HUES64 (cell line): ENCODE results near the gene HOXB4.
A peak's percentile ranks its signal among the peaks of the same experiment; 100 is the strongest.

Source experiments
- H3K27ac ChIP-seq: 2 replicates; pipeline ENCODE4 v1.7.0; 2013; ENCODE audit warnings: low read depth, low read length, inconsistent platforms
- H3K27me3 ChIP-seq: 2 replicates; pipeline ENCODE4 v1.6.1; 2013; ENCODE audit warnings: mild to moderate bottlenecking, low read length; ENCODE audit not compliant: insufficient read depth
- H3K36me3 ChIP-seq: 2 replicates; pipeline ENCODE4 v1.6.1; 2013; ENCODE audit warnings: mild to moderate bottlenecking, low read length; ENCODE audit not compliant: insufficient read depth
- H3K4me1 ChIP-seq: 2 replicates; pipeline ENCODE4 v1.6.1; 2013; ENCODE audit warnings: mild to moderate bottlenecking, low read length, moderate library complexity; ENCODE audit not compliant: insufficient read depth
- H3K4me3 ChIP-seq: 2 replicates; pipeline ENCODE4 v1.5.1; 2013; ENCODE audit warnings: mild to moderate bottlenecking, low read length, moderate library complexity
- H3K9ac ChIP-seq: 2 replicates; pipeline ENCODE4 v1.6.1; 2013; ENCODE audit warnings: mild to moderate bottlenecking, low read depth, low read length
- H3K9me3 ChIP-seq: 2 replicates; pipeline ENCODE4 v1.6.1; 2013; ENCODE audit warnings: low read depth, low read length; ENCODE audit not compliant: insufficient read depth
- WGBS: fragments of 150-250, 120-280 bp; methylation state at CpG from one replicate; pipeline ENCODE4 v1.1.7; 2013; ENCODE audit warnings: missing lambda C conversion rate; 5-methylcytosine and 5-hydroxymethylcytosine counted together

Gene HOXB4

DNA sequence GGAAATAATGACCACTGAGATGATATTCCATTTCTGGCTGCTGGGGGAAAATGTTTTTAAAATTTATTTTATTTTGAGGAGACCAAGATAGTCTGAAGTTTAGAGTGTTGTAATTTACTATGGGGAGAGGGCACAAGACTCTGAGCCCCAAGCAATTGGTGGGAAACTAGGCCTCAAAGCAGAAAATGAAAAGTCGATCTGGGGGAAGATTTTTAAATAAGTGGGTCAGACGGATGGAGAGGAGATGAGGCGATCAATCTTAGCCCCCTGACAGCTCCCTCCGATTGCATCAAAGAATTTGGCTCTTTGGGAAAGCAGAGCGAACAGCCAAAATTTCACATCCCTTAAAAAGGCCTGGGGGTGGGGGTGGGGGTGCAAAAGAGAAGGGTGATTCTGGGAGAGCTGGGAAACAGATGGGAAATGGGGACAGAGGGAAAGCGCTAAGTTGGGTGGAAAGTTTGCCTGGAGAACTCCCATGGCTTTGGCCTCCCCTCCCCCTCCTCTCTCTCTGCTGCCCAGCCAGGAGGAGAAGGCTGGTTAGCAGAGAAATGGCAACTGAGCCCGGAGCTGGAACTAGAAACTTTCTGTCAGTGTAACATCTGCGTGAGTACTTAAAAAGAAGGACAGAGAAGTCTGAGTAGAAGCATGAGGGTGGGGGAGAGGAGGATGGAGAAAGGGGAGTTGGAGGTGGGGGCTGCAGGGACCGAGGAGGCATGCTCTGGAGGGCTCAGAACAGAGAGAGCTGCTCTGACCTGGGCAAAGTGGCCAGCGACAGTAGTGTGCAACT, 31.8 kb downstream of the HOXB4 start:
- Histone ChIP-seq H3K9me3 (no peaks in the 10 kb centered on the region), H3K36me3 (no peaks in the 10 kb centered on the region), H3K4me3 (peak overlapping the region; percentile 29), H3K27me3 (peaks cover 100% of the 10 kb centered on the region), H3K4me1 (peaks cover 62% of the 10 kb centered on the region), H3K9ac (no peak overlapping the region), H3K27ac (peak overlapping the region; percentile 50; the same call in 1 of the 2 replicates)
- WGBS, result 13% methylated on average over 9 of the region's 10 CpGs

DNA sequence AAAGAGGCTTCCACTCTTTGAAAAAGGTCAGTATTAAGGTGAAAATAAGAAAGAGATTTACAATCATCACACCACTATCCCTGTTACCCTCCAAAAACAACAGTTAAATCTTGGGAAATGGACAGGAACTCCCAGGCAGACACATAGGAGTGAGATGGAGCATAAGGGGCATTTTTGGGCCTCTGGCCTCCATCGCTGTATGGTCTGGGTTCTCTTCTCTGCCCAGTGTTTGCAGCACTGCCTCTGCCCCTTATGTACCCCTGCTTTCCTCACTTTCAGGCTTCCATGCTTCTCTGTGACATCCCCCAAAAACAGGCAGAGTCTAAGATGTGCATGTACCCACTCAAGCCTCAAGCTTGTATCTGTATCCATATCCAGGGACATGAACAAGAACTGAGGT, 32.6 kb downstream of the HOXB4 start:
- Histone ChIP-seq H3K27ac (no peak overlapping the region; the same call in 1 of the 2 replicates), H3K4me3 (no peak overlapping the region), H3K27me3 (peaks cover 100% of the 10 kb centered on the region), H3K36me3 (no peaks in the 10 kb centered on the region), H3K4me1 (peaks cover 65% of the 10 kb centered on the region), H3K9ac (no peak overlapping the region), H3K9me3 (no peaks in the 10 kb centered on the region)
- WGBS, result 86% methylated on average over 1 of the region's 1 CpG

DNA sequence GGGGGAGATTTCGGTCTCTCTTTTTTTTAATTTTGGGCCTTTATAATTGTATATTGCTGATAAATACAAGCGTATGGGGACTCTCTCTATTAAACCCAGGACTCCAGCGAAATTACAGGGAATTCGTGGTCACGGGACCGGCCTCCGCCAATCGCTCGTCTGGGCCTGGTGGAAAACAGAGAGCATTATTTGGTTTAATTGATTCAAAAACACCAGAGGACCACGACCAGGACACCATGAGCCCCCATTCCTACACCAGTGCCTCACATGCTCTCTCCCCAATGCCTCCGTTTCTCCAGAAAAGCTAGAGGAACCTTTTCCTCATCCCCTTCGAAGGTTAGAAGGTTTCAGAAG, 33.2 kb downstream of the HOXB4 start, which contains the start of gene HOXB2:
Gene HOXB2 (minus strand): TSS at position 88 of the 354 bp plus-strand sequence. CDS start 198 bp downstream, outside the sequence.
- Histone ChIP-seq H3K9ac (peak within 1 kb of the TSS; percentile 43; the same call in 1 of the 2 replicates), H3K36me3 (no peaks in the 10 kb centered on the region), H3K27me3 (peaks cover 100% of the 10 kb centered on the region), H3K4me1 (peaks cover 63% of the 10 kb centered on the region), H3K27ac (no peak within 1 kb of the TSS; the same call in 1 of the 2 replicates), H3K9me3 (no peaks in the 10 kb centered on the region), H3K4me3 (peak within 1 kb of the TSS; percentile 53)
- WGBS, result 14% methylated on average over 11 of the region's 12 CpGs

- peak overlapping the region; percentile 53 for H3K4me3 ChIP-seq
- no peaks in the 10 kb centered on the region for H3K9me3 ChIP-seq
- under 1% methylated on average over 29 of the region's 38 CpGs for WGBS
- H3K27ac ChIP-seq, result no peak overlapping the region; the same call in 1 of the 2 replicates
- H3K4me1 ChIP-seq, result peaks cover 58% of the 10 kb centered on the region
- no peaks in the 10 kb centered on the region for H3K36me3 ChIP-seq
- H3K27me3 ChIP-seq, result peaks cover 100% of the 10 kb centered on the region
- peak overlapping the region; percentile 43; the same call in 1 of the 2 replicates for H3K9ac ChIP-seq
Observed at GRCh38 chr17:48544349-48545021, 33.7 kb downstream of the HOXB4 start.

DNA sequence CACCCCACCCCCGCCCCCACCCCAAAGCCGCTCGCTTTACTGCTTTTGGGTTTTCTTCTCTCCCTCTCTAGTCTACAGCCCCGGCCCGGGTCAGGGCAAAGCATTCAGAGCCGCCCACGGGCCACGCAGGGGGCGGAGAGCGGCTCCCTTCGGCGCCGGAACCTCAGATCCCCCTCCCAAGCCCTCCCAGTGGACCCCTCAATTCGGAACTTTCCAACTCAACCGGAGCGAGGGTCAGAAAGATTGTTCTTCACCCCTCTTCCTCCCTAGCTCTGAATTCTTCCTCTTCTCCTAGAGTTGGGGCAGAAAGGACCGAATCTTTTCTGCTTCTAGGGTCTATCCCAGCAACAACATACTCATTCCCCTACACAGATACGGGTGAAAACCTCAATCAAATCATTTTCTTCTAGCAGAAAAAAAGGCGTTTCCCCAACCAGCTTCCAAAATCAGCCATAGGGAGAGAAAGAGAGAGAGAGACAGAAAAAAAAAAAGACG, 34.2 kb downstream of the HOXB4 start:
- no peaks in the 10 kb centered on the region for H3K9me3 ChIP-seq
- no peak overlapping the region; the same call in 1 of the 2 replicates for H3K27ac ChIP-seq
- no peaks in the 10 kb centered on the region for H3K36me3 ChIP-seq
- H3K27me3 ChIP-seq, result peaks cover 100% of the 10 kb centered on the region
- peak overlapping the region; percentile 53 for H3K4me3 ChIP-seq
- peak overlapping the region; percentile 43; the same call in 1 of the 2 replicates for H3K9ac ChIP-seq
- peaks cover 52% of the 10 kb centered on the region for H3K4me1 ChIP-seq
- under 1% methylated on average over 18 of the region's 20 CpGs for WGBS

DNA sequence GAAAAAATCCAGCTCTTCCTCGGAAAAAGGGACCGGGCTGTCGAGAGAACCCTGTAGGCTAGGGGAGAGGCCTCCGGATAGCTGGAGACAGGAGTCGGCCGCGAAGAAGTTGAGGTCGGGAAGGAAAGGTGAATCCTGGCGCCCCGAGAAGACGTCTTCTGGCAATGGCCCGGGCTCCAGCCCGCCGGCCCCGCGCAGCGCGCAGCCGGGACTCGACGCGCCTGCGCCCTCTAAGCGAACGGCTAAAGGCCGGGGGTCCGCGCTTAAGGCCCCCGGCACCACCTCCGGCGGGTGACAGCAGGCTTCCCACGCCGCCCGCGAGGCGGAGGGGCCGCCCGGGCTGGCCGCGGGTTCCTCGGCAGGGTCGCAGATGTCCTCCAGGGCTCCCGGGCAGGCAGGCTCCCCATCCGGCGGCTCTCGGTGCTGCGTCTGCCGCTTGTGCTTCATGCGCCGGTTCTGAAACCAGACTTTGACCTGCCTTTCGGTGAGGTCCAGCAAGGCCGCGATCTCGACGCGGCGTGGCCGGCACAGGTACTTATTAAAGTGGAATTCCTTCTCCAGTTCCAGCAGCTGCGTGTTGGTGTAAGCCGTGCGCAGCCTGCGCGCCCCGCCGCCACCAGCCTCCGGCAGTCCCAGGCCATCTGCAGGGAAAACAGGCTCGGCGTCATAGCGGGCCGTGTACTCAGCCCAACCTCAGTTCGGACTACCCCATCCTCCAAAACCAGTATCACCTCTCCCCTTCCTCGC, 34.9 kb downstream of the HOXB4 start:
- under 1% methylated on average over 72 of the region's 72 CpGs for WGBS
- Histone ChIP-seq H3K9me3 (no peaks in the 10 kb centered on the region), H3K36me3 (no peaks in the 10 kb centered on the region), H3K27ac (no peak overlapping the region), H3K4me1 (peaks cover 47% of the 10 kb centered on the region), H3K27me3 (peaks cover 96% of the 10 kb centered on the region), H3K4me3 (peak overlapping the region; percentile 53), H3K9ac (peak overlapping the region; percentile 42; the same call in 1 of the 2 replicates)

- Histone ChIP-seq H3K36me3 (no peaks in the 10 kb centered on the region), H3K9me3 (no peaks in the 10 kb centered on the region), H3K27ac (no peak overlapping the region), H3K4me1 (peaks cover 43% of the 10 kb centered on the region), H3K27me3 (peaks cover 96% of the 10 kb centered on the region), H3K4me3 (peak overlapping the region; percentile 53), H3K9ac (peak overlapping the region; percentile 42; the same call in 1 of the 2 replicates)
- 7% methylated on average over 12 of the region's 12 CpGs for WGBS
Observed at GRCh38 chr17:48542698-48543106, 35.4 kb downstream of the HOXB4 start.

- H3K9ac ChIP-seq, result peak overlapping the region; percentile 26; the same call in 1 of the 2 replicates
- no peaks in the 10 kb centered on the region for H3K36me3 ChIP-seq
- H3K4me3 ChIP-seq, result peak overlapping the region; percentile 53
- peaks cover 37% of the 10 kb centered on the region for H3K4me1 ChIP-seq
- peaks cover 96% of the 10 kb centered on the region for H3K27me3 ChIP-seq
- H3K27ac ChIP-seq, result no peak overlapping the region
- H3K9me3 ChIP-seq, result no peaks in the 10 kb centered on the region
- WGBS, result 45% methylated on average over 26 of the region's 27 CpGs
Observed at GRCh38 chr17:48542114-48542656, 36.0 kb downstream of the HOXB4 start.

DNA sequence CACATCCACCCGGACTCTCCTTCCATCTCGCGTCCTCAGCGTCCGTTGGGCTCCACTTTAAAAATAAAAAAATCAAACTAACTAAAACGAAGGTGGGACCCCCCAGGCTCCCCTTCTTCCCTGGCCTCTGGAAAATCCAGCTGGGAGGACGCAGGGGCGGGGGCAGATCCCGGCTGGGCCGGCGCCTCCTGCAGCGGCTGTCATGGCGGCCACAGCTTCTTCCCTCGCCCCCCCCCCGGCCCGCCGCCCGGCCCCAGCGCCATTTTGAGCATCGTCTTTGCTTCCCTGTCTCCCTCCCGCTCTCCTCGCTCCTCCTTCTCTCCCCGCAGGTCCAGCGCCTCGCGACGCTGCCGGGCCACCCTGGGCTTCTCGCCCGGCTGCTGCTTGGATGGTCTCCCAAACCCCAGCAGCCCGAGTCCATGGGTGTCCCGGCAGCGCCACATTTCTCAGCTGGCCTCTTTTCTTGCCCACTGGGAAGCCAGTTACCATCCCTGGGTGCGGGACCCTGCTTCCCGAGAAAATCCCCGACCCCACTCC, 36.5 kb downstream of the HOXB4 start:
- Histone ChIP-seq H3K9ac (peak overlapping the region; percentile 26), H3K36me3 (no peaks in the 10 kb centered on the region), H3K4me1 (peaks cover 33% of the 10 kb centered on the region), H3K27me3 (peaks cover 93% of the 10 kb centered on the region), H3K27ac (no peak overlapping the region), H3K4me3 (peak overlapping the region; percentile 53), H3K9me3 (no peaks in the 10 kb centered on the region)
- 44% methylated on average over 35 of the region's 36 CpGs for WGBS

DNA sequence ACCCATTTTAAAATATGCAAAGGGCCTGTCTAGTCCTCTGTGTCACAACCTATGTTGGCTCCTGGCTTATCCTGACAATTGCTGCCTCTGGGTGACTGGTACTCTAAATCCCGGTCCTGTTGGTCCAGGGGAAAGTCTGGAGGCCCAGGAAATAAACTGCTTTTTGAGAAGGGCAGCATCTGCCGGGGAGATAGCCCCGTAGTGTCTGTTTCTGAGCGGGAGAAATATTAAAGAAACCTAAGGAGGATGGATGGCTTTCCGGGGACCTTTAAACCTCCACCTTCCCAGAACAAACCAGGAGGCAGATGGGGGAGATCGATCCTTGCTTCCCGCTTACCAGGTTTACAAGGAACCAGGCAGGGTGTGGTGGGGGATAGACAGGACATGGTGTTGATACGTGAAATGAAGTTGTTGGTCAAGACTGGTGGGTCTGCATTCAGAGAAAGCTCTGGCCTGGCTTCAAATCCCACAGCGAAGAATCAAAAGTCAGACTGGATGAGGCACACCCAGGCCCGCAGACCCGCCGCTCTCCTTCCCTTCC, 37.0 kb downstream of the HOXB4 start:
- peak overlapping the region; percentile 53 for H3K4me3 ChIP-seq
- H3K9me3 ChIP-seq, result no peaks in the 10 kb centered on the region
- H3K27ac ChIP-seq, result no peak overlapping the region
- H3K36me3 ChIP-seq, result no peaks in the 10 kb centered on the region
- WGBS, result 68% methylated on average over 11 of the region's 12 CpGs
- peaks cover 93% of the 10 kb centered on the region for H3K27me3 ChIP-seq
- H3K4me1 ChIP-seq, result peaks cover 31% of the 10 kb centered on the region
- no peak overlapping the region; the same call in 1 of the 2 replicates for H3K9ac ChIP-seq
